Heart left ventricle (tissue), 16 donors: ENCODE results near the gene ISLR. TPM values are rescaled to one million over a fixed set of nuclear protein-coding genes. Genes with fewer than 3 reads are reported as not detected.
A peak's percentile ranks its signal among the peaks of the same experiment; 100 is the strongest.

ENCODE experiments used
- ATAC-seq, 4 donors: fragments of 200-7000 bp; cut with Tn5 transposase; one replicate each; pipeline ENCODE4 v1.9.1; 2020 to 2022; ENCODE audit warnings: moderate library complexity in 4 of 4, mild to moderate bottlenecking in 3 of 4, moderate number of reproducible peaks in 1 of 4
- DNase-seq, 5 donors: peaks; one replicate each; pipeline ENCODE4 v3.0.0-alpha.2; 2020
- H3K27ac ChIP-seq, 12 donors: fragments of 200-600 bp; sonication (generic) in 4 of 12; one replicate each; pipeline versions ENCODE4 v1.5.0 to v1.8.0; 2016 to 2022; ENCODE audit warnings: mild to moderate bottlenecking in 2 of 12
- H3K27me3 ChIP-seq, 9 donors: fragments of 200-600 bp; sonication (generic) in 2 of 9; one replicate each; pipeline versions ENCODE4 v1.5.1 to v1.8.0; 2016 to 2022; ENCODE audit warnings: mild to moderate bottlenecking in 3 of 9
- H3K36me3 ChIP-seq, 9 donors: fragments of 200-600 bp; sonication (generic) in 2 of 9; one replicate each; pipeline versions ENCODE4 v1.5.0 to v1.8.0; 2018 to 2022; ENCODE audit warnings: mild to moderate bottlenecking in 2 of 9
- H3K4me1 ChIP-seq, 12 donors: fragments of 200-600 bp; sonication (generic) in 4 of 12; one replicate each; pipeline versions ENCODE4 v1.5.0 to v1.8.0; 2016 to 2022; ENCODE audit warnings: mild to moderate bottlenecking in 3 of 12
- H3K4me3 ChIP-seq, 12 donors: fragments of 200-600 bp; sonication (generic) in 4 of 12; one replicate each; pipeline versions ENCODE4 v1.5.0 to v1.8.0; 2017 to 2022; ENCODE audit warnings: mild to moderate bottlenecking in 9 of 12, moderate library complexity in 4 of 12
- H3K9me3 ChIP-seq, 12 donors: fragments of 200-600 bp; sonication (generic) in 4 of 12; one replicate each; pipeline versions ENCODE4 v1.5.0 to v1.8.0; 2016 to 2022; ENCODE audit warnings: mild to moderate bottlenecking in 1 of 12
- CTCF ChIP-seq, 12 donors: fragments of 200-600 bp; sonication (generic) in 4 of 12; IDR thresholded peaks; one replicate each; pipeline versions ENCODE4 v1.5.0 to v1.8.0; 2018 to 2022; ENCODE audit warnings: antibody characterized with exemption in 12 of 12, mild to moderate bottlenecking in 5 of 12
- POLR2A ChIP-seq, 2 donors: fragments of 450-650 bp; IDR thresholded peaks; one replicate each; pipeline ENCODE4 v1.6.1; 2017; ENCODE audit warnings: antibody characterized with exemption in 2 of 2, mild to moderate bottlenecking in 2 of 2, moderate library complexity in 2 of 2
- WGBS, 4 donors: extraction: QIAGEN DNeasy Blood & Tissue Kit in 2 of 4; methylation state at CpG; one replicate each; pipeline versions ENCODE4 v1.1.5 to v1.1.7; 2013 to 2018; 5-methylcytosine and 5-hydroxymethylcytosine counted together
- intact Hi-C, 10 donors: fragments of 100-400 bp; cut with DNase I; formaldehyde crosslinking; loops; one replicate each; pipeline versions ENCODE4 v1.11.1 to v1.14.2; 2022
- polyA plus RNA-seq, 2 donors: library from polyadenylated mRNA; stranded (reverse); fragments of 200-250 nt; gene quantifications; one replicate each; pipeline ENCODE4 v1.2.3, GENCODE V29; 2013
- total RNA-seq, 9 donors: library from RNA; depleted of rRNA in 2 of 9; stranded (reverse); fragments of >200 nt in 2 of 9; fragmentation: NEBNext Ultra II Directional in 3 of 9; extraction: Animal tissue kit (Norgen Biotek cat#: 25700) in 3 of 9; gene quantifications; one replicate each; pipeline versions ENCODE4 v1.1.0 to v1.2.4, GENCODE V29; 2016 to 2023
- donor health status: ischemic (EF 13 %, LVEDD 7.1; RV severe dilation, severe dysfunction).
- donor health status: healthy with polysubstance abuse.
- donor health status: DM: no; HTN: yes; CAD: no.
- donor health status: DM: no; HTN: no; CAD: no.
- donor health status: ischemic (EF 25% LVEDD 6.9; RV normal size, moderate dysfunction).
- donor health status: ischemic (EF 25% LVEDD 5.7; RV mildly dilated, moderate dysfunction).
- donor health status: healthy.
- donor health status: DM: yes; HTN: yes; CAD: no.
- donor health status: ischemic (EF 35%, LVEDD 5.7; RV mildly dilated, moderate dysfunction).
- donor health status: nonischemic (EF 11% LVEDD 7.7; RV severe dilation, severe dysfunction).
- donor health status: DM: yes; HTN: yes; CAD: no.
- donor health status: PGD.
- donor health status: ischemic (EF 29% LVEDD 5.4; RV normal size, mild dysfunction).
- donor health status: nonischemic (EF 23%, LVEDD 6.1; RV moderate dilation, normal function).

The ISLR gene
- total and polyA plus RNA-seq, 11 donors = 5.1 to 32.3 (median 16.6) TPM

- Histone ChIP-seq H3K4me3 (peak overlapping the region in 4 of 12 donors; percentile 34 to 60 (median 50)), H3K27ac (peak overlapping the region in 7 of 12 donors; percentile 5 to 88 (median 64)), H3K27me3 (peaks cover 15 to 95% (median 74%) of the 10 kb centered on the region in 9 donors), H3K4me1 (peaks cover 0 to 84% (median 34%) of the 10 kb centered on the region in 12 donors), H3K36me3 (peaks cover 0 to 15% (median 0%) of the 10 kb centered on the region in 9 donors), H3K9me3 (no peaks in the 10 kb centered on the region)
- DNase-seq = no peak
- no peak for TF ChIP-seq POLR2A (IDR thresholded peaks at IDR 0.05)
- TF ChIP-seq CTCF (IDR thresholded peaks at IDR 0.05) = no peak
- 24 to 46% (median 38%) methylated on average over 19 to 20 of the region's 20 CpGs for WGBS, 4 donors
- no peak for ATAC-seq
- intact Hi-C loops = loop anchor here in 3 of 10 donors (5.0 to 10.0 kb wide), 3 partner anchors 75 to 110 kb away; no protein-coding TSS in a partner anchor
Observed at GRCh38 chr15:74131628-74132413, 41.7 kb upstream of the ISLR start.

GRCh38 chr15:74132681-74133651 lies 40.5 kb upstream of the ISLR start:
- H3K4me3 ChIP-seq = no peak overlapping the region
- no peak for ATAC-seq
- 33 to 47% (median 40%) methylated on average over 62 to 90 of the region's 90 CpGs for WGBS, 4 donors
- H3K27ac ChIP-seq = peak overlapping the region in 5 of 12 donors; percentile 11 to 75 (median 43)
- intact Hi-C loops = loop anchor here in 3 of 10 donors (5.0 to 10.0 kb wide), 3 partner anchors 76 to 109 kb away; no protein-coding TSS in a partner anchor
- H3K4me1 ChIP-seq = peaks cover 0 to 83% (median 40%) of the 10 kb centered on the region in 12 donors
- TF ChIP-seq CTCF (IDR thresholded peaks at IDR 0.05) (peak in 3 of 12 donors; percentile 6 to 27 (median 14)), POLR2A (IDR thresholded peaks at IDR 0.05) (no peak)
- no peak for DNase-seq
- H3K9me3 ChIP-seq = no peaks in the 10 kb centered on the region
- H3K27me3 ChIP-seq = peaks cover 15 to 96% (median 71%) of the 10 kb centered on the region in 9 donors
- H3K36me3 ChIP-seq = peaks cover 0 to 15% (median 0%) of the 10 kb centered on the region in 9 donors

GRCh38 chr15:74133694-74134386 lies 39.7 kb upstream of the ISLR start:
- peaks cover 15 to 96% (median 62%) of the 10 kb centered on the region in 9 donors for H3K27me3 ChIP-seq
- H3K4me1 ChIP-seq = peaks cover 0 to 75% (median 36%) of the 10 kb centered on the region in 12 donors
- intact Hi-C loops = loop anchor here in 3 of 10 donors (5.0 to 10.0 kb wide), 3 partner anchors 77 to 108 kb away; no protein-coding TSS in a partner anchor
- H3K36me3 ChIP-seq = peaks cover 0 to 15% (median 0%) of the 10 kb centered on the region in 9 donors
- no peaks in the 10 kb centered on the region for H3K9me3 ChIP-seq
- ATAC-seq = no peak
- no peak overlapping the region for H3K4me3 ChIP-seq
- no peak overlapping the region for H3K27ac ChIP-seq
- 35 to 66% (median 51%) methylated on average over 22 to 71 of the region's 71 CpGs for WGBS, 4 donors
- TF ChIP-seq CTCF (IDR thresholded peaks at IDR 0.05) (no peak), POLR2A (IDR thresholded peaks at IDR 0.05) (no peak)
- DNase-seq = no peak
